Mesenchymal stem cell (in vitro differentiated cells and primary cell): Measurements from ENCODE around the gene TLCD5.

Experiments
- DNase-seq: peaks from one replicate; pipeline ENCODE4 v3.0.0-alpha.2; 2013
- H2AFZ ChIP-seq: one replicate; pipeline ENCODE4 v1.6.1; 2013; ENCODE audit warnings: low read depth, mild to moderate bottlenecking, control low read depth, inconsistent platforms, low read length, moderate library complexity
- H2AK5ac ChIP-seq: 2 replicates; pipeline ENCODE4 v1.6.1; 2013; ENCODE audit warnings: low read length, moderate library complexity, mild to moderate bottlenecking, inconsistent platforms; ENCODE audit not compliant: severe bottlenecking
- H2BK120ac ChIP-seq: one replicate; pipeline ENCODE4 v1.6.1; 2013; ENCODE audit warnings: low read depth, mild to moderate bottlenecking, inconsistent platforms, low read length, moderate library complexity
- H2BK12ac ChIP-seq, 2 experiments: one replicate each; pipeline ENCODE4 v1.6.1; 2013; ENCODE audit warnings: inconsistent platforms in 2 of 2, low read length in 2 of 2, mild to moderate bottlenecking in 2 of 2, moderate library complexity in 2 of 2, control low read depth in 1 of 2
- H2BK15ac ChIP-seq: one replicate; pipeline ENCODE4 v1.6.1; 2013; ENCODE audit warnings: mild to moderate bottlenecking, low read depth, inconsistent platforms; ENCODE audit not compliant: poor library complexity, severe bottlenecking
- H2BK5ac ChIP-seq: 2 replicates; pipeline ENCODE4 v1.6.1; 2013; ENCODE audit warnings: low read depth, mild to moderate bottlenecking, low read length, control low read depth, inconsistent platforms; ENCODE audit not compliant: poor library complexity, severe bottlenecking
- H3K14ac ChIP-seq, 2 experiments: one replicate each; pipeline ENCODE4 v1.6.1; 2013; ENCODE audit warnings: inconsistent platforms in 2 of 2, low read length in 2 of 2, control low read depth in 1 of 2, mild to moderate bottlenecking in 1 of 2, moderate library complexity in 1 of 2
- H3K18ac ChIP-seq, 2 experiments: one replicate each; pipeline ENCODE4 v1.6.1; 2013; ENCODE audit warnings: inconsistent platforms in 2 of 2, low read length in 2 of 2, control low read depth in 1 of 2, low read depth in 1 of 2, mild to moderate bottlenecking in 1 of 2
- H3K23ac ChIP-seq, 2 experiments: one replicate each; pipeline ENCODE4 v1.6.1; 2013; ENCODE audit warnings: inconsistent platforms in 2 of 2, low read length in 2 of 2, mild to moderate bottlenecking in 2 of 2, moderate library complexity in 2 of 2, control low read depth in 1 of 2
- H3K27ac ChIP-seq: 2 replicates; pipeline ENCODE4 v1.5.1; 2013; ENCODE audit warnings: mild to moderate bottlenecking, moderate library complexity, low read length, control low read depth, inconsistent platforms; ENCODE audit not compliant: poor library complexity, severe bottlenecking
- H3K27me3 ChIP-seq, 2 experiments: 2 replicates each; pipeline versions ENCODE4 v1.6.1 to v1.7.0; 2013; ENCODE audit warnings: low read length in 2 of 2, mild to moderate bottlenecking in 2 of 2, moderate library complexity in 2 of 2, control low read depth in 1 of 2, inconsistent platforms in 1 of 2; ENCODE audit not compliant: control insufficient read depth in 1 of 2, insufficient read depth in 1 of 2
- H3K36me3 ChIP-seq, 2 experiments: 2 replicates each; pipeline versions ENCODE4 v1.6.1 to v1.7.0; 2013; ENCODE audit warnings: low read length in 2 of 2, control low read depth in 1 of 2, inconsistent platforms in 1 of 2, low read depth in 1 of 2, mild to moderate bottlenecking in 1 of 2; ENCODE audit not compliant: insufficient read depth in 2 of 2, control insufficient read depth in 1 of 2
- H3K4ac ChIP-seq, 2 experiments: one replicate each; pipeline ENCODE4 v1.6.1; 2013; ENCODE audit warnings: inconsistent platforms in 2 of 2, low read length in 2 of 2, mild to moderate bottlenecking in 2 of 2, moderate library complexity in 2 of 2, control low read depth in 1 of 2, low read depth in 1 of 2
- H3K4me1 ChIP-seq: 2 replicates; pipeline ENCODE4 v1.6.1; 2013; ENCODE audit warnings: low read depth, low read length, control low read depth; ENCODE audit not compliant: control insufficient read depth, insufficient read depth
- H3K4me2 ChIP-seq: 2 replicates; pipeline ENCODE4 v1.6.1; 2013; ENCODE audit warnings: low read length, mild to moderate bottlenecking, inconsistent platforms; ENCODE audit not compliant: poor library complexity, severe bottlenecking
- H3K4me3 ChIP-seq, 2 experiments: 2 replicates each; pipeline versions ENCODE4 v1.5.1 to v1.7.0; 2013; ENCODE audit warnings: low read length in 2 of 2, mild to moderate bottlenecking in 2 of 2, control low read depth in 1 of 2, low read depth in 1 of 2; ENCODE audit not compliant: insufficient read depth in 1 of 2
- H3K79me1 ChIP-seq: replicated peaks from 2 replicates; pipeline ENCODE4 v1.6.1; 2013; ENCODE audit warnings: mild to moderate bottlenecking, control low read depth, low read length, inconsistent platforms; ENCODE audit not compliant: poor library complexity, severe bottlenecking
- H3K9ac ChIP-seq: 2 replicates; pipeline ENCODE4 v1.7.0; 2013; ENCODE audit warnings: mild to moderate bottlenecking, low read length, moderate library complexity
- H3K9me3 ChIP-seq: 2 replicates; pipeline ENCODE4 v1.7.0; 2013; ENCODE audit warnings: mild to moderate bottlenecking, low read length; ENCODE audit not compliant: control insufficient read depth
- H4K8ac ChIP-seq: one replicate; pipeline ENCODE4 v1.6.1; 2013; ENCODE audit warnings: inconsistent platforms, mild to moderate bottlenecking, low read length, moderate library complexity
- H4K91ac ChIP-seq: one replicate; pipeline ENCODE4 v1.6.1; 2013; ENCODE audit warnings: mild to moderate bottlenecking, low read length, inconsistent platforms
- WGBS: methylation state at CpG from one replicate; pipeline ENCODE4 v1.1.7; 2013; ENCODE audit warnings: mixed read lengths; 5-methylcytosine and 5-hydroxymethylcytosine counted together

TLCD5 gene

GRCh38 chr11:120316880-120317688, 8.0 kb upstream of the TLCD5 start:
- no peak overlapping the region for H2BK12ac ChIP-seq
- H2BK120ac ChIP-seq, result no peak overlapping the region
- peak overlapping the region; percentile 63 for H3K9ac ChIP-seq
- no peak overlapping the region for H3K14ac ChIP-seq
- DNase-seq, result peak; percentile 56
- no peak overlapping the region for H2AFZ ChIP-seq
- no peak overlapping the region for H3K4me2 ChIP-seq
- H3K79me1 ChIP-seq, result no peaks in the 10 kb centered on the region
- H3K18ac ChIP-seq, result no peak overlapping the region
- H3K4me1 ChIP-seq, result no peaks in the 10 kb centered on the region
- no peak overlapping the region for H3K27ac ChIP-seq
- H2AK5ac ChIP-seq, result no peak overlapping the region
- WGBS, result 34% methylated on average over 8 of the region's 8 CpGs
- no peak overlapping the region for H3K23ac ChIP-seq
- H3K9me3 ChIP-seq, result no peaks in the 10 kb centered on the region
- H4K91ac ChIP-seq, result no peak overlapping the region
- H3K27me3 ChIP-seq, result peaks cover 0 to 23% of the 10 kb centered on the region in 2 experiments
- no peaks in the 10 kb centered on the region for H3K36me3 ChIP-seq
- no peak overlapping the region for H4K8ac ChIP-seq
- H2BK15ac ChIP-seq, result no peak overlapping the region
- H3K4ac ChIP-seq, result no peak overlapping the region
- H2BK5ac ChIP-seq, result no peak overlapping the region
- H3K4me3 ChIP-seq, result peak overlapping the region in 1 of 2 experiments; percentile 53

- Histone ChIP-seq H4K91ac (no peak overlapping the region), H3K4me1 (no peaks in the 10 kb centered on the region), H3K4me2 (no peak overlapping the region), H3K18ac (no peak overlapping the region), H2BK15ac (no peak overlapping the region), H2BK12ac (no peak overlapping the region), H3K79me1 (no peaks in the 10 kb centered on the region), H2BK5ac (no peak overlapping the region), H3K36me3 (no peaks in the 10 kb centered on the region), H2AFZ (no peak overlapping the region), H3K9me3 (no peaks in the 10 kb centered on the region), H3K4ac (no peak overlapping the region), H3K14ac (no peak overlapping the region), H3K27me3 (peaks cover 0 to 23% of the 10 kb centered on the region in 2 experiments), H2BK120ac (no peak overlapping the region), H4K8ac (no peak overlapping the region), H3K27ac (no peak overlapping the region), H2AK5ac (no peak overlapping the region), H3K23ac (no peak overlapping the region), H3K4me3 (no peak overlapping the region), H3K9ac (peak overlapping the region; percentile 63)
- WGBS, result 98% methylated on average over 8 of the region's 10 CpGs
- DNase-seq, result no peak
Measured at GRCh38 chr11:120317689-120318480, 7.2 kb upstream of the TLCD5 start.

GRCh38 chr11:120318906-120319305, 6.2 kb upstream of the TLCD5 start:
- Histone ChIP-seq H3K23ac (no peak overlapping the region), H3K4ac (no peak overlapping the region), H3K14ac (no peak overlapping the region), H2BK120ac (no peak overlapping the region), H2BK12ac (no peak overlapping the region), H2BK5ac (no peak overlapping the region), H3K4me3 (no peak overlapping the region), H3K36me3 (no peaks in the 10 kb centered on the region), H3K79me1 (no peaks in the 10 kb centered on the region), H3K18ac (no peak overlapping the region), H2AK5ac (no peak overlapping the region), H3K4me1 (no peaks in the 10 kb centered on the region), H4K91ac (no peak overlapping the region), H3K9me3 (no peaks in the 10 kb centered on the region), H4K8ac (no peak overlapping the region), H3K4me2 (no peak overlapping the region), H3K9ac (no peak overlapping the region), H3K27me3 (peaks cover 0 to 23% of the 10 kb centered on the region in 2 experiments), H2BK15ac (no peak overlapping the region), H2AFZ (no peak overlapping the region), H3K27ac (no peak overlapping the region)
- 74% methylated on average over 4 of the region's 4 CpGs for WGBS
- DNase-seq, result no peak

GRCh38 chr11:120326228-120326627, 1.1 kb downstream of the TLCD5 start:
- peak overlapping the region; percentile 86 for H3K27ac ChIP-seq
- H3K23ac ChIP-seq, result no peak overlapping the region
- no peak overlapping the region for H2BK5ac ChIP-seq
- H3K4me1 ChIP-seq, result peaks cover 6% of the 10 kb centered on the region
- no peak overlapping the region for H2AFZ ChIP-seq
- H3K9ac ChIP-seq, result peak overlapping the region; percentile 94
- H2BK15ac ChIP-seq, result no peak overlapping the region
- H3K4ac ChIP-seq, result no peak overlapping the region
- H3K18ac ChIP-seq, result no peak overlapping the region
- peak overlapping the region; percentile 84 for H3K4me2 ChIP-seq
- H3K79me1 ChIP-seq, result peaks cover 5% of the 10 kb centered on the region
- 69% methylated on average over 2 of the region's 3 CpGs for WGBS
- H2AK5ac ChIP-seq, result no peak overlapping the region
- H4K91ac ChIP-seq, result no peak overlapping the region
- peak overlapping the region in 1 of 2 experiments; percentile 81 for H3K4me3 ChIP-seq
- H2BK12ac ChIP-seq, result no peak overlapping the region
- no peaks in the 10 kb centered on the region for H3K9me3 ChIP-seq
- H3K27me3 ChIP-seq, result no peaks in the 10 kb centered on the region
- H3K36me3 ChIP-seq, result peaks cover 9 to 30% of the 10 kb centered on the region in 2 experiments
- H4K8ac ChIP-seq, result no peak overlapping the region
- peak; percentile 85 for DNase-seq
- H3K14ac ChIP-seq, result no peak overlapping the region
- H2BK120ac ChIP-seq, result no peak overlapping the region
